Stimulated activated naive CD4-positive, alpha-beta T cell (primary cell): ENCODE measurements around the gene ARL10.

Experiments used
- DNase-seq, 6 experiments: peaks; one replicate each; lab custom pipeline; 2025; lab: John Stamatoyannopoulos, UW

Gene ARL10

GRCh38 chr5:176365351-176366231 lies at the start of gene ARL10:
TSS of gene ARL10 (plus strand) at chr5:176365487. CDS start at chr5:176365564, 77 bp downstream.
- peak; percentile 17 to 58 (median 48) for DNase-seq

- DNase-seq: no peak
Observed at GRCh38 chr5:176317534-176318374, 47.5 kb upstream of the ARL10 start.

- no peak for DNase-seq
Observed at GRCh38 chr5:176319827-176320554, 45.3 kb upstream of the ARL10 start.

- no peak for DNase-seq
Observed at GRCh38 chr5:176320577-176320976, 44.7 kb upstream of the ARL10 start.

GRCh38 chr5:176334031-176334770 lies 31.1 kb upstream of the ARL10 start:
- DNase-seq: no peak

GRCh38 chr5:176337913-176338312 lies 27.4 kb upstream of the ARL10 start:
- DNase-seq: no peak

- DNase-seq: no peak
Observed at GRCh38 chr5:176339304-176339703, 26.0 kb upstream of the ARL10 start.

- no peak for DNase-seq
Observed at GRCh38 chr5:176341325-176342157, 23.7 kb upstream of the ARL10 start.

GRCh38 chr5:176342158-176342483 lies 23.2 kb upstream of the ARL10 start:
- DNase-seq: no peak

- DNase-seq: no peak
Observed at GRCh38 chr5:176342766-176343458, 22.4 kb upstream of the ARL10 start.

GRCh38 chr5:176350416-176350815 lies 14.9 kb upstream of the ARL10 start:
- no peak for DNase-seq

- no peak for DNase-seq
Observed at GRCh38 chr5:176352116-176352878, 13.0 kb upstream of the ARL10 start.

- DNase-seq: no peak
Observed at GRCh38 chr5:176353533-176353932, 11.8 kb upstream of the ARL10 start.

- no peak for DNase-seq
Observed at GRCh38 chr5:176355400-176356178, 9.7 kb upstream of the ARL10 start.

- DNase-seq: no peak
Observed at GRCh38 chr5:176356179-176356566, 9.1 kb upstream of the ARL10 start.

- DNase-seq: no peak
Observed at GRCh38 chr5:176359658-176360057, 5.6 kb upstream of the ARL10 start.

GRCh38 chr5:176360894-176361436 lies 4.3 kb upstream of the ARL10 start:
- DNase-seq: peak in 1 of 6 experiments; percentile 43
